ENCODE data around the gene GAPT.
A peak's percentile ranks its signal among the peaks of the same experiment; 100 is the strongest.

Gene GAPT

GRCh38 chr5:58462154-58462553 lies 29.1 kb upstream of the GAPT start:
- no peak for DNase-seq

GRCh38 chr5:58462623-58463230 lies 28.5 kb upstream of the GAPT start:
- peak; percentile 57 for DNase-seq

- no peak for DNase-seq
Observed at GRCh38 chr5:58466939-58467338, 24.3 kb upstream of the GAPT start.

GRCh38 chr5:58469896-58470295 lies 21.3 kb upstream of the GAPT start:
- no peak for DNase-seq

- no peak for DNase-seq
Observed at GRCh38 chr5:58475404-58475803, 15.8 kb upstream of the GAPT start.

GRCh38 chr5:58477760-58478376 lies 13.4 kb upstream of the GAPT start:
- DNase-seq: no peak

- no peak for DNase-seq
Observed at GRCh38 chr5:58481066-58481676, 10.1 kb upstream of the GAPT start.

GRCh38 chr5:58481828-58482227 lies 9.4 kb upstream of the GAPT start:
- no peak for DNase-seq

- no peak for DNase-seq
Observed at GRCh38 chr5:58482536-58482935, 8.7 kb upstream of the GAPT start.

- no peak for DNase-seq
Observed at GRCh38 chr5:58484505-58484904, 6.7 kb upstream of the GAPT start.

- no peak for DNase-seq
Observed at GRCh38 chr5:58486290-58486689, 4.9 kb upstream of the GAPT start.

GRCh38 chr5:58490402-58491050 lies 709 bp upstream of the GAPT start:
- DNase-seq: no peak

- no peak for DNase-seq
Observed at GRCh38 chr5:58493141-58493540, 1.9 kb downstream of the GAPT start.

- DNase-seq: no peak
Observed at GRCh38 chr5:58496488-58496887, 5.3 kb downstream of the GAPT start.

GRCh38 chr5:58497386-58497785 lies 6.2 kb downstream of the GAPT start:
- DNase-seq: no peak

- no peak for DNase-seq
Observed at GRCh38 chr5:58497921-58498320, 6.7 kb downstream of the GAPT start.

GRCh38 chr5:58498340-58498942 lies 7.2 kb downstream of the GAPT start:
- DNase-seq: peak; percentile 54

GRCh38 chr5:58499231-58499630 lies 8.0 kb downstream of the GAPT start:
- no peak for DNase-seq

GRCh38 chr5:58499941-58500340 lies 8.7 kb downstream of the GAPT start:
- no peak for DNase-seq

GRCh38 chr5:58501778-58502417 lies 10.7 kb downstream of the GAPT start:
- no peak for DNase-seq

- DNase-seq: no peak
Observed at GRCh38 chr5:58503390-58504046, 12.3 kb downstream of the GAPT start.

GRCh38 chr5:58504766-58505165 lies 13.5 kb downstream of the GAPT start:
- DNase-seq: no peak

- no peak for DNase-seq
Observed at GRCh38 chr5:58505502-58505901, 14.3 kb downstream of the GAPT start.

All from right forelimb (tissue), 1 donor.